HEK293T (cell line): ENCODE data around the gene SORCS3.
"Not testable (repeated sequence)": the region's sequence is repeated elsewhere in the genome, so short reads cannot be mapped to it uniquely, and the experiment has no call there.

Experiments
- ARNT ChIP-seq: fragments of 450-650 bp; IDR thresholded peaks from 2 replicates; pipeline ENCODE4 v1.6.1; 2017; ENCODE audit warnings: mild to moderate bottlenecking
- BHLHE40 ChIP-seq: fragments of 450-650 bp; IDR thresholded peaks from 2 replicates; pipeline ENCODE4 v1.6.1; 2016; ENCODE audit warnings: mild to moderate bottlenecking, moderate library complexity, borderline replicate concordance
- CTBP1 ChIP-seq: fragments of 450-650 bp; IDR thresholded peaks from 2 replicates; pipeline ENCODE4 v1.6.1; 2016; ENCODE audit warnings: borderline replicate concordance
- ELF4 ChIP-seq: fragments of 450-650 bp; IDR thresholded peaks from 2 replicates; pipeline ENCODE4 v1.6.1; 2017; ENCODE audit warnings: antibody characterized with exemption
- FOXM1 ChIP-seq: fragments of 450-650 bp; IDR thresholded peaks from 2 replicates; pipeline ENCODE4 v1.6.1; 2017; ENCODE audit warnings: mild to moderate bottlenecking, borderline replicate concordance
- HDGF ChIP-seq: fragments of 450-650 bp; IDR thresholded peaks from 2 replicates; pipeline ENCODE4 v1.6.1; 2017; ENCODE audit warnings: antibody characterized with exemption, borderline replicate concordance
- LEF1 ChIP-seq: fragments of 450-650 bp; IDR thresholded peaks from 2 replicates; pipeline ENCODE4 v1.6.1; 2017; ENCODE audit warnings: mild to moderate bottlenecking, borderline replicate concordance
- NFRKB ChIP-seq: fragments of 450-650 bp; IDR thresholded peaks from 2 replicates; pipeline ENCODE4 v1.6.1; 2016; ENCODE audit warnings: mild to moderate bottlenecking, moderate library complexity
- SP1 ChIP-seq: fragments of 450-650 bp; IDR thresholded peaks from 2 replicates; pipeline ENCODE4 v1.6.1; 2017
- SUZ12 ChIP-seq: fragments of 450-650 bp; IDR thresholded peaks from 2 replicates; pipeline ENCODE4 v1.6.1; 2016; ENCODE audit warnings: mild to moderate bottlenecking

GRCh38 chr10:104730593-104730992 lies 89.5 kb downstream of the SORCS3 start:
- TF ChIP-seq CTBP1, SUZ12, ELF4, ARNT, BHLHE40, SP1, LEF1, FOXM1, HDGF, NFRKB: not testable (repeated sequence)
